K562 (cell line): ENCODE results near the gene HSFX3. TPM values are rescaled to one million over a fixed set of nuclear protein-coding genes. Genes with fewer than 3 reads are reported as not detected.

ENCODE experiments used
- ATAC-seq: fragments of 200-7000 bp; cut with Tn5 transposase; 3 replicates; pipeline ENCODE4 v1.9.1; 2020; ENCODE audit warnings: moderate library complexity
- BruUV-seq: library from RNA; stranded (reverse); fragments of 400-500 nt; replicated peaks from 2 replicates; lab custom pipeline; 2021; lab: Mats Ljungman, UMichigan
- CTCF ChIA-PET: fragments of 300-600 bp; formaldehyde crosslinking; extraction: SDS; loops from one replicate; lab custom pipeline; 2021; ENCODE audit warnings: low intra/inter-chr PET ratio; lab: Yijun Ruan, JAX
- POLR2A ChIA-PET: fragments of 300-600, 350-650 bp; sonication (Branson Sonifier 250); formaldehyde crosslinking; extraction: SDS; loops from one replicate; lab custom pipeline; 2021; ENCODE audit warnings: antibody characterized with exemption, inconsistent platforms; lab: Yijun Ruan, JAX
- DNase-seq, 4 experiments: peaks; one replicate each; pipeline versions ENCODE4 v3.0.0 to v3.0.0-alpha.2; 2011 to 2018; ENCODE audit warnings: low spot score in 3 of 4, mixed read lengths in 3 of 4; ENCODE audit errors: extremely low read depth in 1 of 4
- FAIRE-seq: peaks from 2 replicates; lab custom pipeline; 2011; peaks lifted over from hg19 to GRCh38; lab: Jason Lieb, UNC
- H2AFZ ChIP-seq: 2 replicates; pipeline ENCODE4 v1.6.0; 2011; ENCODE audit warnings: low read depth, low read length, control low read depth, inconsistent platforms
- H3K27ac ChIP-seq: fragments of 200-600 bp; 3 replicates; pipeline ENCODE4 v1.8.0; 2011; ENCODE audit warnings: low read depth, mild to moderate bottlenecking, control low read depth, inconsistent platforms, low read length, moderate library complexity, mixed read lengths; ENCODE audit errors: extremely low read depth
- H3K27me3 ChIP-seq, 2 experiments: fragments of 300-600 bp in 1 of 2; 2 replicates in 1 of 2; 3 replicates in 1 of 2; pipeline versions ENCODE4 v1.6.0 to v1.8.0; 2011; ENCODE audit warnings: inconsistent platforms in 2 of 2, low read length in 2 of 2, mild to moderate bottlenecking in 1 of 2, mixed read lengths in 1 of 2, moderate library complexity in 1 of 2; ENCODE audit not compliant: control insufficient read depth in 2 of 2, insufficient read depth in 2 of 2
- H3K36me3 ChIP-seq: fragments of 300-600 bp; 3 replicates; pipeline ENCODE4 v1.8.0; 2011; ENCODE audit warnings: mild to moderate bottlenecking, low read length, inconsistent platforms; ENCODE audit not compliant: control insufficient read depth, insufficient read depth
- H3K4me1 ChIP-seq, 2 experiments: fragments of 200-600 bp in 1 of 2; replicated peaks in 1 of 2; 2 replicates in 1 of 2; 3 replicates in 1 of 2; pipeline versions ENCODE4 v1.5.1 to v1.8.0; 2011; ENCODE audit warnings: inconsistent platforms in 2 of 2, low read length in 2 of 2, mild to moderate bottlenecking in 1 of 2, mixed read lengths in 1 of 2, moderate library complexity in 1 of 2; ENCODE audit not compliant: control insufficient read depth in 2 of 2, insufficient read depth in 2 of 2
- H3K4me2 ChIP-seq: 2 replicates; pipeline ENCODE4 v1.6.1; 2011; ENCODE audit warnings: low read length, control low read depth, inconsistent platforms, mixed read lengths; ENCODE audit not compliant: insufficient read depth
- H3K4me3 ChIP-seq: fragments of 200-600 bp; sonication (generic), shearing (Covaris generic); 2 replicates; pipeline ENCODE4 v1.5.1; 2016; ENCODE audit warnings: control low read depth, inconsistent platforms
- H3K79me2 ChIP-seq: fragments of 200-600 bp; 3 replicates; pipeline ENCODE4 v1.8.0; 2011; ENCODE audit warnings: low read length, inconsistent platforms; ENCODE audit not compliant: control insufficient read depth, insufficient read depth
- H3K9ac ChIP-seq, 2 experiments: 2 replicates each; pipeline versions ENCODE4 v1.6.0 to v1.6.1; 2011; ENCODE audit warnings: low read depth in 2 of 2, low read length in 2 of 2, control low read depth in 1 of 2, inconsistent platforms in 1 of 2, mild to moderate bottlenecking in 1 of 2, mixed read lengths in 1 of 2; ENCODE audit not compliant: insufficient read depth in 1 of 2
- H3K9me1 ChIP-seq: one replicate; pipeline ENCODE4 v1.6.0; 2011; ENCODE audit warnings: inconsistent platforms, mild to moderate bottlenecking, low read length, moderate library complexity; ENCODE audit not compliant: control insufficient read depth, insufficient read depth
- H3K9me3 ChIP-seq: replicated peaks from 2 replicates; pipeline ENCODE4 v1.5.1; 2011; ENCODE audit warnings: low read depth, low read length, inconsistent platforms; ENCODE audit not compliant: control insufficient read depth, insufficient read depth
- H4K20me1 ChIP-seq: replicated peaks from 2 replicates; pipeline ENCODE4 v1.6.1; 2011; ENCODE audit warnings: low read length, inconsistent platforms, mixed read lengths; ENCODE audit not compliant: control insufficient read depth, insufficient read depth
- CEBPG ChIP-seq, 3 experiments: fragments of 200-800 bp in 1 of 3; sonication (Bioruptor generic) in 1 of 3; sonication (generic) in 1 of 3; formaldehyde crosslinking in 1 of 3; IDR thresholded peaks in 2 of 3; conservative IDR thresholded peaks in 1 of 3; 2 replicates each; pipeline versions ENCODE4 v1.6.1 to v1.8.0; 2016 to 2022; ENCODE audit warnings: missing compliant biosample characterization in 2 of 3, missing genetic modification characterization in 2 of 3, mild to moderate bottlenecking in 1 of 3, missing genetic modification reagents in 1 of 3
- PKNOX1 ChIP-seq: fragments of 450-650 bp; IDR thresholded peaks from 2 replicates; pipeline ENCODE4 v1.6.1; 2016
- REST ChIP-seq, 2 experiments: fragments of 450-650 bp; formaldehyde crosslinking in 1 of 2; IDR thresholded peaks; 2 replicates each; pipeline versions ENCODE4 v1.4.0 to v1.6.1; 2014 to 2020; ENCODE audit warnings: mild to moderate bottlenecking in 2 of 2, borderline replicate concordance in 1 of 2, low read depth in 1 of 2
- SPI1 ChIP-seq: IDR thresholded peaks from 2 replicates; pipeline ENCODE4 v1.6.1; 2011; ENCODE audit warnings: low read depth, low read length, control low read depth, borderline replicate concordance
- SRSF1 ChIP-seq: fragments of 200-400 bp; formaldehyde crosslinking; IDR thresholded peaks from 2 replicates; pipeline ENCODE4 v1.6.1; 2017; ENCODE audit warnings: mild to moderate bottlenecking, low read depth, low read length, moderate library complexity
- ZEB2 ChIP-seq: fragments of 450-650 bp; IDR thresholded peaks from 2 replicates; pipeline ENCODE4 v1.6.1; 2016
- WGBS: fragments of 100-300 bp; shearing (Covaris generic); methylation state at CpG from one replicate; pipeline ENCODE4 v1.1.6; 2016; ENCODE audit warnings: low coverage, mixed read lengths; ENCODE audit not compliant: insufficient coverage; ENCODE audit errors: missing lambda C conversion rate; 5-methylcytosine and 5-hydroxymethylcytosine counted together
- in situ Hi-C: fragments of 300-500 bp; cut with MboI; formaldehyde crosslinking; loops from 4 replicates; pipeline ENCODE4 v1.15.0; 2018; ENCODE audit warnings: inconsistent platforms, mixed read lengths
- intact Hi-C: fragments of 100-400 bp; cut with micrococcal nuclease; formaldehyde crosslinking; loops from 2 replicates; pipeline ENCODE4 v1.14.2; 2022
- polyA plus RNA-seq, 8 experiments: library from polyadenylated mRNA; depleted of rRNA in 4 of 8; stranded (reverse) in 5 of 8; unstranded in 3 of 8; fragments of >200 nt; fragmentation: Nextera tagmentation in 2 of 8; fragmentation: Illumina TruSeq in 1 of 8; extraction: Ambion mirVana in 2 of 8; extraction: Trizol in 1 of 8; gene quantifications; 2 replicates each; pipeline versions ENCODE4 v1.2.1 to v1.2.3, GENCODE V29; 2011 to 2014; ENCODE audit warnings: inconsistent platforms in 1 of 8, missing spikeins in 1 of 8
- total RNA-seq, 7 experiments: library from RNA; depleted of rRNA in 6 of 7; stranded (reverse); fragments of >200 nt in 6 of 7; fragmentation: Illumina TruSeq in 2 of 7; extraction: Trizol in 2 of 7; gene quantifications; 2 replicates each; pipeline versions ENCODE4 v1.2.1 to v1.2.3, GENCODE V29; 2011 to 2021; ENCODE audit warnings: low replicate concordance in 1 of 7
- TF ChIP-seq, protein P1 (sequence below): sonication (generic); formaldehyde crosslinking; IDR thresholded peaks from 2 replicates; pipeline ENCODE4 v1.9.0; 2022; ENCODE audit warnings: mild to moderate bottlenecking, missing genetic modification reagents
- TF ChIP-seq, protein P2 (sequence below), 3 experiments: IDR thresholded peaks in 2 of 3; conservative IDR thresholded peaks in 1 of 3; 2 replicates each; pipeline ENCODE4 v1.5.1; 2011 to 2012; ENCODE audit warnings: low read length in 3 of 3, mild to moderate bottlenecking in 3 of 3, control low read depth in 2 of 3, improper control_type of control experiment in 1 of 3, inconsistent platforms in 1 of 3, low read depth in 1 of 3, mixed read lengths in 1 of 3, moderate library complexity in 1 of 3; ENCODE audit not compliant: insufficient read depth in 2 of 3

HSFX3 gene
- total and polyA plus RNA-seq, 9 of the 15 experiments (the other 6 are each of a cell fraction or from before 2014, with no cell fraction given), result 0.08 to 0.10 TPM; not detected in 7

- WGBS, result 8% methylated on average over 4 of the region's 4 CpGs
- TF ChIP-seq SRSF1 (no peak), PKNOX1 (peak; percentile 78), ZEB2 (no peak), SPI1 (peak; percentile 39; the same call in 1 of the 2 replicates), REST (IDR thresholded peaks at IDR 0.05; ENCODE audit: borderline replicate concordance) (peak; percentile 17; the same call in 1 of the 2 replicates), REST (CRISPR knock-in tag; IDR thresholded peaks at IDR 0.05; ENCODE audit: low read depth) (no peak), CEBPG (CRISPR knock-in tag; IDR thresholded peaks at IDR 0.05) (no peak), CEBPG (tag; conservative IDR thresholded peaks at IDR 0.05 in 1 of 2, IDR thresholded peaks at IDR 0.05 in 1 of 2) (peak; percentile 42 to 58)
- TF ChIP-seq, protein P1, sequence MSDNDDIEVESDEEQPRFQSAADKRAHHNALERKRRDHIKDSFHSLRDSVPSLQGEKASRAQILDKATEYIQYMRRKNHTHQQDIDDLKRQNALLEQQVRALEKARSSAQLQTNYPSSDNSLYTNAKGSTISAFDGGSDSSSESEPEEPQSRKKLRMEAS (CRISPR knock-in tag), result no peak
- TF ChIP-seq, protein P2, sequence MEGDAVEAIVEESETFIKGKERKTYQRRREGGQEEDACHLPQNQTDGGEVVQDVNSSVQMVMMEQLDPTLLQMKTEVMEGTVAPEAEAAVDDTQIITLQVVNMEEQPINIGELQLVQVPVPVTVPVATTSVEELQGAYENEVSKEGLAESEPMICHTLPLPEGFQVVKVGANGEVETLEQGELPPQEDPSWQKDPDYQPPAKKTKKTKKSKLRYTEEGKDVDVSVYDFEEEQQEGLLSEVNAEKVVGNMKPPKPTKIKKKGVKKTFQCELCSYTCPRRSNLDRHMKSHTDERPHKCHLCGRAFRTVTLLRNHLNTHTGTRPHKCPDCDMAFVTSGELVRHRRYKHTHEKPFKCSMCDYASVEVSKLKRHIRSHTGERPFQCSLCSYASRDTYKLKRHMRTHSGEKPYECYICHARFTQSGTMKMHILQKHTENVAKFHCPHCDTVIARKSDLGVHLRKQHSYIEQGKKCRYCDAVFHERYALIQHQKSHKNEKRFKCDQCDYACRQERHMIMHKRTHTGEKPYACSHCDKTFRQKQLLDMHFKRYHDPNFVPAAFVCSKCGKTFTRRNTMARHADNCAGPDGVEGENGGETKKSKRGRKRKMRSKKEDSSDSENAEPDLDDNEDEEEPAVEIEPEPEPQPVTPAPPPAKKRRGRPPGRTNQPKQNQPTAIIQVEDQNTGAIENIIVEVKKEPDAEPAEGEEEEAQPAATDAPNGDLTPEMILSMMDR (IDR thresholded peaks at IDR 0.05 in 2 of 3, conservative IDR thresholded peaks at IDR 0.05 in 1 of 3; ENCODE audit: insufficient read depth in 2 of 3, low read depth in 1 of 3, low read length in 3 of 3), result peak; percentile 27 to 49 (median 47); a peak in 5 of 6 replicates
Observed at GRCh38 chrX:149510386-149510785, 39.3 kb downstream of the HSFX3 start.

More at GRCh38 chrX:149510386-149510785, 39.3 kb downstream of the HSFX3 start:
- ChIA-PET POLR2A (interaction anchor here (0.6 kb wide), 1 partner anchor 326 kb away, joined by 3 read pairs; no protein-coding TSS in a partner anchor), CTCF (no interaction called here)
- peaks cover 0 to 7% of the 10 kb centered on the region in 2 experiments; a peak in 3 of 5 replicates for H3K27me3 ChIP-seq
- H3K36me3 ChIP-seq, result no peaks in the 10 kb centered on the region
- H3K9me1 ChIP-seq, result peaks cover 4% of the 10 kb centered on the region
- peak overlapping the region; percentile 3; the same call in 1 of the 2 replicates for H2AFZ ChIP-seq
- FAIRE-seq, result no peak
- H3K9ac ChIP-seq, result no peak overlapping the region
- no peaks in the 10 kb centered on the region for H3K9me3 ChIP-seq
- peak in 2 of 4 experiments; percentile 14 to 26 for DNase-seq
- in situ Hi-C loops (loop anchor here (10.0 to 25.0 kb wide), 2 partner anchors 64 to 127 kb away; partner anchors contain the start of gene TMEM185A), intact Hi-C loops (loop anchor here (10.0 kb wide), 1 partner anchor 134 kb away; no protein-coding TSS in a partner anchor)
- no TSS peak for BruUV-seq
- peaks cover under 1 to 20% of the 10 kb centered on the region in 2 experiments; a peak in 4 of 5 replicates for H3K4me1 ChIP-seq
- no peak overlapping the region for H3K27ac ChIP-seq
- peak; percentile 72 for ATAC-seq
- H3K4me3 ChIP-seq, result no peak overlapping the region
- no peaks in the 10 kb centered on the region for H3K79me2 ChIP-seq
- no peaks in the 10 kb centered on the region; the same call in 1 of the 2 replicates for H4K20me1 ChIP-seq
- no peak overlapping the region for H3K4me2 ChIP-seq
